HG02763 (cell line): ENCODE measurements around the gene ILRUN.
"Not testable (repeated sequence)": the region's sequence is repeated elsewhere in the genome, so short reads cannot be mapped to it uniquely, and the experiment has no call there.

Source experiments
- ATAC-seq: cut with Tn5 transposase; IDR thresholded peaks from one replicate; pipeline ENCODE4 v1.9.1; 2021; ENCODE audit warnings: mild to moderate bottlenecking, moderate library complexity; ENCODE audit not compliant: unreplicated experiment

The ILRUN gene

DNA sequence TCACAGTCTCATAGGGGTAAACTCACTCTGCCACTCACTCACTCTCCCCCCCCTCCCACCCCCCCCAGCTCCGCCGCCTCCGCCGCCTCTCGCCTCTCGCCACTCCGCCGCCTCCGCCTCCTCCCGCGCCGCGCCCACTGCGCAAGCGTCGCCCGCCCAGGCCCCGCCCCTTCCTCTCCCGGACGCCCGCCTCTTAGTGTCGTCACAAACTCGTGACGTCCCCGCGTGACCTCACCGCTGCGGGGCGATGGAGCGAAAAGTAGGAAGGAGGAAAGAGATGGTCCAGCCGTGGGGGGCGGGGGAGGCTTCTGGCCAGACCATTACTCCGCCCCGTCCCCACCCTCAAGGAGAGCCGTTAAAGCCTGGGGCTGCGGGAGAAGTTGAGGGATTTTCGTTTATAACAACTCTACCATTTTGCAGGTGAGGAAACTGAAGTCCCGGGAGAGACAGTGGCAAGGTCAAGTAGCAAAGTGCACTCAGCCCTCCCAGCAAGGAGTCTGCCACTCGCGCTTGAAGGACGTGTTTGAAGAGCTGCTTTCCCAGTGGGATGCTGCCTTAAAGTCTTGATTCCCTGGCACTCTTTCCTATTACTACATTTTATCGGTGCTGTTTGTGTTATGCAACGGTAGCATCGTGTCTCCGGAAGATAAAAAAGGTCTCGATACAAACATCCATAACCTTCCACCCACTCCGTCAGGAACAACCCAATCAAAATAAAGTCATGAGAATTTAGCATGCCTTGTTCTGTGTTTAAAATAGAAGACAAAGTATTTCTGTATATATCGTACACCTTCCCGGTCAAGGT lies at the start of gene ILRUN:
ILRUN (minus strand) TSS at position 29 of the 805 bp plus-strand sequence. CDS start 164 bp downstream, outside the sequence.
- peak; percentile 78 for ATAC-seq

DNA sequence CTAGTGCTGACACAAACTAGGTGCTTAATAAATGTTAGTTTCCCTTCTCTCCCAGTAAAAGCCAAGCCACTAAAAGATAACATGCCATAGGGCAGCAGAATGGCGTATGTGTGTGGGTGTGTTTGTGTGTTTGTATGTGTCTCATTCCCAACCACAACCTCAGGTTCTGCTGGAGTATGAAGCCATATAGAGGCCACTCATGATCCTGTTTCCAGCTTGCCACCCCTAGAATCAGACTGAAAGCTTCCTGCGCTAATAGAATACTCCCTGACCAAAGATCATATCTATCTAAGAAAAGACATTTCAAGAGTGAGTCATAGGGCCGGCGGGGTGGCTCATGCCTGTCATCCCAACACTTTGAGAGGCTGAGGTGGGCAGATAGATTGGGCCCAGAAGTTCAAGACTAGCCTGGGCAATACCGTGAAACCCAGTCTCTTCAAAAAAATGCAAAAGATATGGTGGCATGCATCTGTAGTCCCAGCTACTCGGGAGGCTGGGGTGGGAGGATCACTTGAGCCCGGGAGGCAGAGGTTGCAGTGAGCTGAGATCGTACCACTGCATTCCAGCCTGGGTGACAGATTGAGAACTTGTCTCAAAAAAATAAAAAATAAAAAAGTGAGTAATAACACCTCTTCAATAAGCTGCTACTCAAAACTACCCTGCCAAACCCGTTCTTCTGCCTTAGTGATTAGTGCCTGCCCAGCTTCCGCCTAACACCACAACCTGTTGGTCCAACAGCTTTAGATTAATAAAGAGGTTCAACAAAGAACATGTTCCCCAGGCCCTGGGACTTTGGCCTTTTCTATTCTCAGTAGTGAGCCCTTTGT lies 48.9 kb upstream of the ILRUN start:
- no peak for ATAC-seq

DNA sequence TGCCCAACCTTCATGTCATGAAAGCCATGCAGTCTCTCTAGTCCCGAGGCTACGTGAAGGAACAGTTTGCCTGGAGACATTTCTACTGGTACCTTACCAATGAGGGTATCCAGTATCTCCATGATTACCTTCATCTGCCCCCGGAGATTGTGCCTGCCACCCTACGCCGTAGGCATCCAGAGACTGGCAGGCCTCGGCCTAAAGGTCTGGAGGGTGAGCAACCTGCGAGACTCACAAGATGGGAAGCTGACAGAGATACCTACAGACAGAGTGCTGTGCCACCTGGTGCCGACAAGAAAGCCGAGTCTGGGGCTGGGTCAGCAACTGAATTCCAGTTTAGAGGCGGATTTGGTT lies 47.7 kb upstream of the ILRUN start:
- not testable (repeated sequence) for ATAC-seq

DNA sequence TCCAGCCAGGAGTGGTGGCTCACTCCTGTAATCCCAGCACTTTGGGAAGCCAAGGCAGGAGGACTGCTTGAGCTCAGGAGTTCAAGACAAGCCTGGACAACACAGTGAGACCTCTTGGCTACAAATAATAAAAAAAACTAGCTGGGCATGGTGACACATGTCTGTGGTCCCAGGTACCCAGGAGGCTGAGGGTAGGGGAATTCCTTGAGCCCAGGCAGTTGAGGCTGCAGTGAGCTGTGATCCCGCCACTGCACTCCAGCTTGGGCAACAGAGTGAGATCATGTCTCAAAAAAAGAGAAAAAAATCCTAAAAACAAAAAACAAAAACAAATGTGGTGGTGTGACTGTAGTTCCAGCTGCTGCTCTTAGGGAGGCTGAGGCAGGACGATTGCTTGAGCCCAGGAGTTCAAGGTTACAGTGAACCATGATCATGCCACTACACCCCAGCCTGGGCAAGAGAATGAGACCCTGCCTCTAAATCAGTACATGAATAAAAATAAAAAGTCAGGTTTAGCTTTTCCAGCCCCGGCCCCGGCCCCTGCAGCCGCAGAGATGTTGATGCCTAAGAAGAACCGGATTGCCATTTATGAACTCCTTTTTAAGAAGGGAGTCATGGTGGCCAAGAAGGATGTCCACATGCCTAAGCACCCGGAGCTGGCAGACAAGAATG lies 47.2 kb upstream of the ILRUN start:
- ATAC-seq: no peak

DNA sequence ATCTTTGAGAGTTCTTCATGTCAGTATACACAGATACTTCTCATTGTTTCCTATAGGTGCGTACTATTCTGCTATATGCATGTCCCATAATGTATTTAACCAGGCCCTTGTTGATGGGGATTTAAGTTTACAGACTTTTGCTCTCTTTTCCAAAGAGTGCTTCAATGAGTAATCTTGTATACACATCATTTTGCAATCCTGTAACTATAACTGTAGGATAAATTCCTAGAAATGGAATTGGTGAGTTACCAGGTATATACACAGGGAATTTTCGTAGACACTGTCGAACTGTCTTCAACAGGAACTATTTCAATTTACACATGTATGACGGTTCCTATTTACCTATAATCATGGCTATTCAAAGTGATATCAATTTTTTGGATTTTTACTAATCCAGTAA lies 45.5 kb upstream of the ILRUN start:
- ATAC-seq: no peak

DNA sequence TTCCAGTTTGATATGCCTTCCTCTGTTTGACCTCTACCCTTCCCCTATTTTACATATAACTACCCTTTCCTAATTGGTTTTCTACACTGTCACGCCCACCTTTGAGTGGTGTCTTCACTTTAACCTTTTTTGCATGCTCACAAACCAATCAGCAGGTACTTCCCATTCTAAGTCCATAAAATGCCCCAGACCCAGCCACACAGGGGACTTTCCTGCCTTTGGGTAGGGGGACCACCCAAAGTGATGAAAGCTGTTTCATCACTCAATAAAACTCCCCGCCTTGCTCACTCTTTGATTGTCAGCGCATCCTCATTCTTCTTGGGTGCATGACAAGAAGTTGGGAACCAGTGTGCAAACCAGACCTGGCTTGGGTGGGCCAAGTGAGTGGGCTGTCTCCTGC lies 40.3 kb upstream of the ILRUN start:
- ATAC-seq: no peak

DNA sequence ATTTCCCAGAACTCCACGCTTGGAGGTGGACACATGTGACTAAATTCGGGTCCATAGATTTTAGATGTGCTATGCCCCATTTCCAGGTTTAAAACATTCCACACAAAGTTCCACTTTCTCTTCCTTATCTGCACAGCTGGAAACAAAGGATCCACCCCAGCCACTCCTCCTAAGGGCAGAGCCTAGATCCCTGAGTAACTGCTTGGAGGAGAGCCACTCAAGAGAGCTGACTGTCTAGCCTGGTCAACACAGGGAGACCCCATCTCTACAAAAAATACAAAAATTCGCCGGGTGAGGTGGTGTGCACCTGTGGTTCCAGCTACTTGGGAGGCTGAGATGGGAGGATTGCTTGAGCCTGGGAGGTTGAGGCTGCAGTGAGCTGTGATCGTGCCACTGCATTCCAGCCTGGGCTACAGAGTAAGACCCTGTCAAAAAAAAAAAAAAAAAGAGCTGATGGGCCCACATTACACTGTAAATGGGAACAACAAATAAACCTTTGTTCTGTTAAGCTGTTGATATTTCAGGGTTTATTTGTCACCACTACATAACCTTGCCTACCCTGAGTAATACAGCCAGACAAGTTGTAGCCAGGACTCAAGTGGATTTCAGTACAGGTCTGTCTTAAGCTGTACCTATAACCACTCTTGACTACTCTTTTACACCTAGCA lies 35.0 kb upstream of the ILRUN start:
- ATAC-seq: no peak

DNA sequence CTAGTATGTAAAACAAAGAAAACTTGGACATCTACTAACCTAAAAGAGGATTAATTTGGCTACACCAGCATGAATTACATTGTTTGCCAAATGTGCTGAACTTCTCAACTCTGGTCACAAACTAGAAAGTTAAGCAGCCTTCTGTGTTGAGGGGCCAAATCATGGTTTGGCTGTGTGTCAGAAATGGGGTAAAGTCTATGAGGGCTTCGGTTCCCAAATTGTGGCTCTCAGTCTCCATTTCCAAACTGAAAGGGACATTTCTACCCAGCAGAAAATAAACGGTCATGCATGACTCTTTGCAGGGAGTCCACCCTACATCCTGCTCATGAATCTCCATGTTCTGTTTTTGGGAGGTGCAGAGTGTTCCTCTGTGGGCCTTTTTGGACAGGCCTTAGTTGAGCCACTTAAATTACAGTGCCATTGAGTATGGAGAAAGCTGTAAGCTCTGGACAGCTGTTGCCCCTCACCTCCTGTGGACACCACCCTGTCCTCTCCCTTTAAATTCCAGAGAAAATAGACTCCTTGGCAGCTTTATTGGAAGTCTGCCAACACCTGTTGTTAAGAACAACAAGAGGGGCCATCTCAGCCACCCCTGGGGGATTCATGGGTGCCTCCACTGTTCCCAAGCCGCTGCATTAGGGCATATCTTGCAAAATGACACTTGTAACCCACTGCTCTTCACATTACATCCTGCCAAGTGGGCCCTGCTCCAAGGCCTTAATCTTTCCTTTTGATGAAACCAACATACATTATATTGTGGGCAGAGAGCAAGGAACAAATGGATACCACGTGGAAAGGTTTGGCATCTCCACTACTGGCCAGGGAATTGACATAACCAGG lies 33.3 kb upstream of the ILRUN start:
- no peak for ATAC-seq

DNA sequence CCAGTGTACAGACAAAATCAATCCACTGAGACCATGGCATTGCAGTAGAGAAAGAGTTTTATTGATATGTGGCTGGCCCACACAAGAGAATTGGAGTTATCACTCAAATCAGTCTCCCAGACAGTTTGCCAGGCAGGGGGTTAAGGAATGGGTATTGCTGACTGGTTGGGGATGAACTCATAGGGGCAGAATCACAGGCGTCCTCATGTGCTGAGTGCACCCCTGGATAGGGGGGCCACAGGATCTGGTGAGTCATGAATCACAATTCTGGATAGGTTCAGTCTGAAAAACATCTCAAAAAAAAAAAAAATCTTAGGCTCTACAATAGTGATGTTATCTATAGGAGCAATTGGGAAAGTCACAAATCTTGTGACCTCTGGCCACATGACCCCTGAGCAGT lies 29.5 kb upstream of the ILRUN start:
- ATAC-seq: no peak

DNA sequence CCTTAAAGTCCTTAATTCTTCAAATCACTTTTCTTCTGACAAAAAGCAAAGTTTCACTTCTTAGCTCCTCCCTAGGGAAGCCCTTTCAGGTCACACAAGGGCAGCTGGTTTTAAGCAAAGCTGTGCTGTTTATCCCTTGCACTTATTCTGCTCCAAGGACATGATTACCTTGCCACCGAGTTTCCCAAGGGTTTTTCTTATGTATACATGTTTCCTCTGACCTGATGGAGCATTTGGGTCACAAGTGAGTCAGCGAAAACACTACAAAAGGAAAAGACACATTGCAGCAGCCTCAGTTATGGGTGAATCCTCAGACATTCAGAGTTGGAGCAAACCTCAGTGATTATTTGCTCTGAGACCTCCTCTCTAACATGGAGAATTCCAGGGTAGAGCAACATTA lies 26.6 kb upstream of the ILRUN start:
- ATAC-seq: no peak

DNA sequence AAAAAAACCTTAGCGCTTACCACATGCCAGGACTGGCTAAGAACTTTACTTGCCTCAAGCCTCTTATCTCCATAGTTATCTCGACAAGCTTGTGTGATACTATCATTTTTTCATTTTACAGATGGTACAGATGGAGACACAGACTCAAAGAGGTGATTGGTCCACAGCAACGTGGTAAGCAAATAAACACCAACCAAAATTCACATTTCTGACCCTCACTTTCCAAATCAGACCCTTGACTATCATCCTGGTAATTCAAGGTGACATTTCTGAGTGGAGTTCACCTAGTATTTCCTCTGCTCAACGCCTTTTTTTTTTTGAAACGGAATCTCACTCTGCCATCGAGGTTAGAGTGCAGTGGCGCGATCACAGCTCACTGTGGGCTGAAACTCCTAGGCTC lies 25.9 kb upstream of the ILRUN start:
- no peak for ATAC-seq

DNA sequence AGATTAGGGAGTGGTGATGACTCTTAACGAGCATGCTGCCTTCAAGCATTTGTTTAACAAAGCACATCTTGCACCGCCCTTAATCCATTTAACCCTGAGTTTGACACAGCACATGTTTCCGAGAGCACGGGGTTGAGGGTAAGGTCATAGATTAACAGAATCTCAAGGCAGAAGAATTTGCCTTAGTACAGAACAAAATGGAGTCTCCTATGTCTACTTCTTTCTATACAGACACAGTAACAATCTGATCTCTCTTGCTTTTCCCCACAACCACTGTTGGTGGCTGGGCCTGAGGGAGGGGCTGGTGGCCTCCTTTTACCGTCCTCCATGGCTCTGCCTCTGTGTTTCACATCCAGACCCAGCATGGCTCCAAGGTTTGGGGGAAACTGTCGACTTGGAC lies 23.6 kb upstream of the ILRUN start:
- not testable (repeated sequence) for ATAC-seq

DNA sequence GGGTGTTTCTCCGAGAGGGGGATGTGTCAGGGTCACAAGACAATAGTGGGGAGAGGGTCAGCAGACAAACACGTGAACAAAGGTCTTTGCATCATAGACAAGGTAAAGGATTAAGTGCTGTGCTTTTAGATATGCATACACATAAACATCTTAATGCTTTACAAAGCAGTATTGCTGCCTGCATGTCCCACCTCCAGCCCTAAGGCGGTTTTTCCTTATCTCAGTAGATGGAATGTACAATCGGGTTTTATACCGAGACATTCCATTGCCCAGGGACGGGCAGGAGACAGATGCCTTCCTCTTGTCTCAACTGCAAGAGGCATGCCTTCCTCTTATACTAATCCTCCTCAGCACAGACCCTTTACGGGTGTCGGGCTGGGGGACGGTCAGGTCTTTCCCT lies 23.1 kb upstream of the ILRUN start:
- not testable (repeated sequence) for ATAC-seq

DNA sequence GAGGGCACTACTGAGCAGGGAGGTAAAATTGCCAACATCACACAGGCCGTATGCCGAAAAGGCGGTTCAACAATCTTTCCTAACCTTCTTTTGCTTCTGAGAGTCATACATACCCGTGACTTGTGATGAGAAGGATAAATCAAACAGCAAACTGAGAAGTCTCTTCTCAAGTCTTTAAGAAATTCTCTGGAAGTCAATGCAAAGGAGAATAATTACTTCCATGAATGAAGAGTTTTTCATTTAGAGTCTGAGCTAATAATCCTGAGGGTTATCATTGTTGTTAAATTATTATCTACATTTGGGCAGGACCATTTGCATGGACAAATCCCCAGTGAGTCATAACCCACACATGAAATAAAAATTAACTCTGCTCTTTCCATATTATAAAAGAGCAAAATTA lies 22.4 kb upstream of the ILRUN start:
- no peak for ATAC-seq

DNA sequence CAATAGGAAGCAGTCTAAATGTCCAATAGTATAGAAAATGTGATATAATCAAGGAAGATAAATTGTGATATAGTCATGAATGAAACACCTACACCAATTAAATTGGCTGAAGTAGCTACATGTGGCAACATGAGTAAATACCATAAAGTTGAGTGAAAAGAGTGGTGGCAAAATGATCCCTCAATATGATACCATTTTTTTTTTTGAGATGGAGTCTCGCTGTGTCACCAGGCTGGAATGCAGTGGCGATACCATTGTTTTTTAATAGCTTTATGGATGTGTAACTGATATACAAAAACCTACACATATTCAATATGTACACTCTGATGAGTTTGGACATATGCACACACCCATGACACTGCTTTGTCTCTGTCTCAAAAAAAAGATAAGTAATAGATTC lies 20.9 kb upstream of the ILRUN start:
- ATAC-seq: no peak

DNA sequence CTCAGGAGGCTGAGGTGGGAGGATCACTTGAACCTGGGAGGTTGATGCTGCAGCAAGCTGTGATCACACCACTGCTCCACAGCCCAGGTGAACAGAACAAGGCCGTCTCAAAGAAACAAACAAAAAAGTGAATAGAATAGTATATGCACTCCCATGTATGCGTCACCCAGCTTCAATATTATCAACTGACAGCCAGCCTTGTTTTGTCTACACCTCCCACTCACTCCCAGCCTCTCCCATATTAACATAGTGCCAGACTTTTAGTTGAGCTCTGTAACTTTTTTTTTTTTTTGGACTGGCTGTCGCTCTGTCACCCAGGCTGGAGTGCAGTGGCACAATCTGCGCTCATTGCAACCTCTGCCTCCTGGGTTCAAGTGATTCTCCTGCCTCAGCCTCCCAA lies 18.1 kb upstream of the ILRUN start:
- ATAC-seq: no peak

DNA sequence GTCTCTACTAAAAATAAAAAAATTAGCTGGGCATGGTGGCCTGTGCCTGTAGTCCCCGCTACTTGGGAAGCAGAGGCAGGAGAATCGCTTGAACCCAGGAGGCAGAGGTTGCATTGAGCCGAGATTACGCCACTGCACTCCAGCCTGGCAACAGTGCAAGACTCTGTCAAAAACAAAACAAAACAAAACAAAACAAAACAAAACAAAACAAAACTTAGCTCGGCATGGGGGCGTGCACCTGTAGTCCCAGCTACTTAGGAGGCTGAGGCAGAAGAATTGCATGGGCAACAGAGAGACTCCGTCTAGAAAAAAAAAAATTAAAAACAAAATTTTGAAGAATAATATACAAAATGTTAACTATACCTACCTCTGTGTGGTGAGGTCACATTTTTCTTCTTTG lies 16.3 kb upstream of the ILRUN start:
- not testable (repeated sequence) for ATAC-seq

DNA sequence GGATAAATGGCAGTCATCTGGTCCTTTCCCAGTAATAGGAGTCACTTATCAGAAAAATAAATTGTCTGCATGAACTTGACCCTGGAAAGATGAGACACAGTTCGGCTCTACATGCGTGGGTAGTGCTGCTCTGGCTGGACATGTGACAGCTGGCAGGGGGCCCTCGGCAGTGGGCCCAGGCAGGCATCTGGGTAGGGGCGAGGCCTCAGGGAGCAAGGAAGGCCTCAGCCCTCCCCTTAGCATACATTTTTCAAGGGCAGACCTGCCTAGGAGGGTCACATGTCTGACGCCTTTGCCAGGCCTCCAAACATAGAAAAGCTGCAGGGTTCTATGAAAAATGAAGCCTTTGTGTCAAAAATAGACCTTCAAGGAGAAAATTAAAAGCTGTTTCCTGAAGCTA lies 12.8 kb upstream of the ILRUN start:
- ATAC-seq: no peak

DNA sequence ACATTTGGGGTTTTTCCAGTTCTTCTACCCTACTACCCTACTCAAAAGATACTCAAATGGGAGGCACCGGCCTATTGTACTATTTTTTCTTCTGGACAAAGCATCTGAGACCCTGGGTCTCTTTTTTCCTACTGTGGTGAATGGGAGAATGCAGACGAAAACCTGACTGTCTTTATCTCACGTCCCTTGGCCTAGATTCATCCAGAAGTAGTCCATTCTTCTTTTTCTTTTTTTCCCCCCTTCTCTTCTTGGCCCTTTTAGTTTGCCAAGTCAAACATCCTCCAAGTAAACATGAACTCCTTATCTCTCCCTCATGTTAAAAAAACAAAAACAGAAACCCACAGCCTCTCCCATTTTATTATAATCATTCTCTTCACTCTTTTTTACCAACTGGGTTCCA lies 8.7 kb upstream of the ILRUN start:
- no peak for ATAC-seq

DNA sequence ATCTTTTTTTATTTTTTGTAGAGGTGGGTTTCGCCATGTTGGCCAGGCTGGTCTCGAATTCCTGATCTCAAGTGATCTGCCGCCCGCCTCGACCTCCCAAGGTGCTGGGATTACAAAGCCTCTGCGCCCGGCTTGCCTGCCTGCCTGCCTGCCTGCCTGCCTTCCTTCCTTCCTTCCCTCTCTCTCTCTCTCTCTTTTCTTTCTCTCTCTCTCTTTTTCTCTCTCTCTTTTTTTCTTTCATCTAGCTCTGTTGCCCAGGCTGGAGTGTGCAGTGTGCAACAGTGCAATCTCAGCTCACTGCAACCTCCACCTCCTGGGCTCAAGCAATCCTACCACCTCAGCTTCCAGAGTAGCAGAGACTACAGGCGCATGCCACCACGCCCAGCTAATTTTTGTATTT lies 4.6 kb upstream of the ILRUN start:
- no peak for ATAC-seq
